ENCODE data around the gene RPS5. TPM values are rescaled to one million over a fixed set of nuclear protein-coding genes. Genes with fewer than 3 reads are reported as not detected.

Gene RPS5
- total RNA-seq = 624 to 792 TPM (median 634 TPM) in 3 replicates
- long read RNA-seq, transcript RPS5-202 (5 exons, 1,520 nt) = minor isoform, 8 of 403 reads
- long read RNA-seq, transcript RPS5-201 (6 exons, 740 nt) = major isoform, 382 of 403 reads
- long read RNA-seq, partial matches to known transcripts = 3 of 403 reads
- long read RNA-seq, other reads (novel, unspliced or antisense) = 7 of 403 reads

- peak within 1 kb of the TSS; percentile 97 for H3K27ac Mint-ChIP-seq (ENCODE audit: unreplicated experiment)
- peaks cover 13% of the 10 kb centered on the region for H3K36me3 Mint-ChIP-seq (ENCODE audit: low read depth)
These were observed at the start of gene RPS5 for GRCh38 chr19:58386576-58387337. Gene RPS5, plus strand, starts transcription at chr19:58387269. Its CDS starts 869 bp downstream, at chr19:58388138.

GRCh38 chr19:58338336-58338735, 48.7 kb upstream of the RPS5 start:
- H3K27me3 Mint-ChIP-seq (ENCODE audit: low read depth) = no peaks in the 10 kb centered on the region
- peaks cover 31% of the 10 kb centered on the region for H3K36me3 Mint-ChIP-seq (ENCODE audit: low read depth)
- H3K4me3 Mint-ChIP-seq (ENCODE audit: unreplicated experiment) = no peak overlapping the region

More at GRCh38 chr19:58386576-58387337, at the start of gene RPS5:
- Mint-ChIP-seq H3K9me3 (ENCODE audit: low read depth) (no peaks in the 10 kb centered on the region), H3K27me3 (ENCODE audit: low read depth) (no peaks in the 10 kb centered on the region), H3K4me3 (ENCODE audit: unreplicated experiment) (peak within 1 kb of the TSS; percentile 95), H3K4me1 (ENCODE audit: low read depth) (peaks cover 40% of the 10 kb centered on the region)
- TF ChIP-seq CTCF (IDR thresholded peaks at IDR 0.05) = no peak
- peak; percentile 97 for DNase-seq (ENCODE audit: low spot score)

GRCh38 chr19:58338825-58339558, 48.1 kb upstream of the RPS5 start:
- DNase-seq (ENCODE audit: low spot score) = peak; percentile 79
- Mint-ChIP-seq H3K4me1 (ENCODE audit: low read depth) (peaks cover 9% of the 10 kb centered on the region), H3K9me3 (ENCODE audit: low read depth) (no peaks in the 10 kb centered on the region), H3K4me3 (ENCODE audit: unreplicated experiment) (no peak overlapping the region), H3K27me3 (ENCODE audit: low read depth) (no peaks in the 10 kb centered on the region), H3K36me3 (ENCODE audit: low read depth) (peaks cover 33% of the 10 kb centered on the region), H3K27ac (ENCODE audit: unreplicated experiment) (no peak overlapping the region)
- peak; percentile 15 for TF ChIP-seq CTCF (IDR thresholded peaks at IDR 0.05)

More at GRCh38 chr19:58338336-58338735, 48.7 kb upstream of the RPS5 start:
- TF ChIP-seq CTCF (IDR thresholded peaks at IDR 0.05) = no peak
- H3K27ac Mint-ChIP-seq (ENCODE audit: unreplicated experiment) = no peak overlapping the region
- peaks cover 9% of the 10 kb centered on the region for H3K4me1 Mint-ChIP-seq (ENCODE audit: low read depth)
- no peaks in the 10 kb centered on the region for H3K9me3 Mint-ChIP-seq (ENCODE audit: low read depth)
- no peak for DNase-seq (ENCODE audit: low spot score)

GRCh38 chr19:58345558-58345957, 41.5 kb upstream of the RPS5 start:
- Mint-ChIP-seq H3K4me1 (ENCODE audit: low read depth) (peaks cover 50% of the 10 kb centered on the region), H3K9me3 (ENCODE audit: low read depth) (no peaks in the 10 kb centered on the region), H3K27me3 (ENCODE audit: low read depth) (no peaks in the 10 kb centered on the region), H3K27ac (ENCODE audit: unreplicated experiment) (peak overlapping the region; percentile 73), H3K4me3 (ENCODE audit: unreplicated experiment) (peak overlapping the region; percentile 99), H3K36me3 (ENCODE audit: low read depth) (peaks cover 18% of the 10 kb centered on the region)
- TF ChIP-seq CTCF (IDR thresholded peaks at IDR 0.05) = no peak
- DNase-seq (ENCODE audit: low spot score) = no peak

Data from chondrocyte (in vitro differentiated cells).